ENCODE data around the gene AKAIN1.

The AKAIN1 gene

GRCh38 chr18:5155218-5155906, 41.7 kb downstream of the AKAIN1 start:
- H2AFZ ChIP-seq (ENCODE audit: low read depth): no peak overlapping the region

GRCh38 chr18:5152343-5153020, 44.6 kb downstream of the AKAIN1 start:
- Histone ChIP-seq H2AFZ (ENCODE audit: low read depth) (no peak overlapping the region), H3K4me1 (ENCODE audit: low read depth, poor library complexity, severe bottlenecking) (no peaks in the 10 kb centered on the region)

More at GRCh38 chr18:5155218-5155906, 41.7 kb downstream of the AKAIN1 start:
- Histone ChIP-seq H3K36me3 (ENCODE audit: insufficient read depth) (no peaks in the 10 kb centered on the region), H3K79me2 (ENCODE audit: insufficient read depth, low read depth) (no peaks in the 10 kb centered on the region), H3K9ac (no peak overlapping the region), H3K4me2 (no peak overlapping the region), H3K27me3 (ENCODE audit: insufficient read depth, low read depth) (no peaks in the 10 kb centered on the region), H3K4me1 (ENCODE audit: low read depth, poor library complexity, severe bottlenecking) (no peaks in the 10 kb centered on the region), H3K4me3 (IDR thresholded peaks at IDR 0.05; ENCODE audit: insufficient read depth, low read depth, low read length) (no peak overlapping the region), H3K27ac (no peak overlapping the region), H4K20me1 (ENCODE audit: insufficient read depth) (no peaks in the 10 kb centered on the region)
- TF ChIP-seq CTCF (conservative IDR thresholded peaks at IDR 0.05; ENCODE audit: low read depth, low read length): no peak

GRCh38 chr18:5150894-5151293, 46.2 kb downstream of the AKAIN1 start:
- TF ChIP-seq CTCF (conservative IDR thresholded peaks at IDR 0.05; ENCODE audit: low read depth, low read length): no peak
- no peak overlapping the region for H3K27ac ChIP-seq
- H2AFZ ChIP-seq (ENCODE audit: low read depth): no peak overlapping the region

More at GRCh38 chr18:5152343-5153020, 44.6 kb downstream of the AKAIN1 start:
- H4K20me1 ChIP-seq (ENCODE audit: insufficient read depth): no peaks in the 10 kb centered on the region
- H3K79me2 ChIP-seq (ENCODE audit: insufficient read depth, low read depth): no peaks in the 10 kb centered on the region
- no peaks in the 10 kb centered on the region for H3K27me3 ChIP-seq (ENCODE audit: insufficient read depth, low read depth)
- no peaks in the 10 kb centered on the region for H3K36me3 ChIP-seq (ENCODE audit: insufficient read depth)
- no peak overlapping the region for H3K4me2 ChIP-seq
- H3K4me3 ChIP-seq (IDR thresholded peaks at IDR 0.05; ENCODE audit: insufficient read depth, low read depth, low read length): no peak overlapping the region
- H3K9ac ChIP-seq: no peak overlapping the region
- TF ChIP-seq CTCF (conservative IDR thresholded peaks at IDR 0.05; ENCODE audit: low read depth, low read length): no peak
- no peak overlapping the region for H3K27ac ChIP-seq

GRCh38 chr18:5146093-5146492, 51.0 kb downstream of the AKAIN1 start:
- TF ChIP-seq CTCF (conservative IDR thresholded peaks at IDR 0.05; ENCODE audit: low read depth, low read length): no peak
- Histone ChIP-seq H3K79me2 (ENCODE audit: insufficient read depth, low read depth) (no peaks in the 10 kb centered on the region), H3K27ac (no peak overlapping the region), H4K20me1 (ENCODE audit: insufficient read depth) (no peaks in the 10 kb centered on the region), H3K4me1 (ENCODE audit: low read depth, poor library complexity, severe bottlenecking) (no peaks in the 10 kb centered on the region), H2AFZ (ENCODE audit: low read depth) (no peak overlapping the region), H3K36me3 (ENCODE audit: insufficient read depth) (no peaks in the 10 kb centered on the region), H3K9ac (no peak overlapping the region), H3K27me3 (ENCODE audit: insufficient read depth, low read depth) (no peaks in the 10 kb centered on the region), H3K4me2 (no peak overlapping the region), H3K4me3 (IDR thresholded peaks at IDR 0.05; ENCODE audit: insufficient read depth, low read depth, low read length) (no peak overlapping the region)

More at GRCh38 chr18:5150894-5151293, 46.2 kb downstream of the AKAIN1 start:
- Histone ChIP-seq H4K20me1 (ENCODE audit: insufficient read depth) (no peaks in the 10 kb centered on the region), H3K79me2 (ENCODE audit: insufficient read depth, low read depth) (no peaks in the 10 kb centered on the region), H3K4me2 (no peak overlapping the region), H3K27me3 (ENCODE audit: insufficient read depth, low read depth) (no peaks in the 10 kb centered on the region), H3K4me1 (ENCODE audit: low read depth, poor library complexity, severe bottlenecking) (no peaks in the 10 kb centered on the region), H3K9ac (no peak overlapping the region), H3K4me3 (IDR thresholded peaks at IDR 0.05; ENCODE audit: insufficient read depth, low read depth, low read length) (no peak overlapping the region), H3K36me3 (ENCODE audit: insufficient read depth) (no peaks in the 10 kb centered on the region)
